ENCODE results near the gene ANO2. TPM values are rescaled to one million over a fixed set of nuclear protein-coding genes. Genes with fewer than 3 reads are reported as not detected.

ANO2 gene
- total and polyA plus RNA-seq, 2 donors (not counting 3 experiments of a cell fraction or from before 2014, with no cell fraction given), result 15.4 to 65.0 TPM

DNA sequence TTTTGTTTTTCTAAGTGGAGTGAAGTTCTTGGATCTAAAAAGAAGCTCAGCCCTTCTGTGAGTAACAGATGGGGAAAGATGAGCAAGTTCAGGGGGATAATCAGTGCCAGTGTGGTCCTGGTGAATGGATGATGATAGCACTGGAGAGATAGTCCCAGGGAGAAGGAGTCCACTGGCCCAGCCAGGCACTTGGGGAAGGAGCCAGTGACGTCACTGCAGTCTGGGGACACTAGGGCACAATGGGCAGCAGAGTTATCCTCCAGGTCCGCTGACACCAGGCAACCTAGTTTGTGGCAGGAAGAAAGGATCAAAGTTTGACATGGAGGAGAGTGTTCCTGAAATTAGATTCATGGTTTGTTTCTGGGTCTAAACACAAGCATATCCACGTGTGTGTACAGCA, 411.7 kb downstream of the ANO2 start:
- dilution Hi-C loops (cut with MboI; ENCODE audit: extremely low pct_ligation_motif_present, low sequenced_read_pairs), result no loop called here
- POLR2A ChIA-PET, result no interaction called here
- TF ChIP-seq EZH2 (IDR thresholded peaks at IDR 0.05; ENCODE audit: borderline replicate concordance, low read depth, low read length, severe bottlenecking) (no peak), MYC (IDR thresholded peaks at IDR 0.05; ENCODE audit: low read depth, low read length) (no peak), GATA2 (IDR thresholded peaks at IDR 0.05; ENCODE audit: insufficient read depth, insufficient read length, low read depth, low read length) (no peak), FOS (IDR thresholded peaks at IDR 0.05; ENCODE audit: borderline replicate concordance, insufficient read depth, low read length) (no peak), POLR2AphosphoS5 (IDR thresholded peaks at IDR 0.05; ENCODE audit: insufficient read depth, low read depth, low read length) (no peak), JUN (IDR thresholded peaks at IDR 0.05; ENCODE audit: borderline replicate concordance, insufficient read depth, insufficient read length, low read depth) (no peak)
- TF ChIP-seq, protein P1, sequence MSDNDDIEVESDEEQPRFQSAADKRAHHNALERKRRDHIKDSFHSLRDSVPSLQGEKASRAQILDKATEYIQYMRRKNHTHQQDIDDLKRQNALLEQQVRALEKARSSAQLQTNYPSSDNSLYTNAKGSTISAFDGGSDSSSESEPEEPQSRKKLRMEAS (IDR thresholded peaks at IDR 0.05; ENCODE audit: insufficient read depth, insufficient read length), result no peak

GRCh38 chr12:5525783-5526367, 419.2 kb downstream of the ANO2 start:
- dilution Hi-C loops (cut with MboI; ENCODE audit: extremely low pct_ligation_motif_present, low sequenced_read_pairs) (no loop called here), intact Hi-C loops (cut with micrococcal nuclease) (no loop called here)
- Histone ChIP-seq H3K9me3 (replicated peaks; ENCODE audit: control insufficient read depth, insufficient read depth, low read length) (no peaks in the 10 kb centered on the region), H3K79me2 (ENCODE audit: control insufficient read depth, insufficient read depth, low read length) (no peaks in the 10 kb centered on the region), H3K27ac (ENCODE audit: insufficient read depth, low read depth, low read length) (no peak overlapping the region), H3K27me3 (ENCODE audit: control insufficient read depth in 2 of 2, insufficient read depth in 2 of 2, low read length in 2 of 2) (peaks cover 2 to 8% of the 10 kb centered on the region in 2 experiments), H3K4me2 (ENCODE audit: insufficient read depth, low read length) (no peak overlapping the region), H3K9me1 (replicated peaks; ENCODE audit: control insufficient read depth, extremely low read depth, insufficient read depth, low read length) (no peaks in the 10 kb centered on the region), H3K4me3 (replicated peaks in 1 of 3; ENCODE audit: insufficient read depth in 1 of 3, low read depth in 1 of 3, low read length in 3 of 3) (no peak overlapping the region), H3K4me1 (ENCODE audit: control insufficient read depth, extremely low read depth, insufficient read depth, low read length) (no peaks in the 10 kb centered on the region), H4K20me1 (replicated peaks; ENCODE audit: control insufficient read depth, extremely low read depth, insufficient read depth, low read length) (no peaks in the 10 kb centered on the region), H3K36me3 (ENCODE audit: control insufficient read depth in 2 of 2, extremely low read depth in 1 of 2, insufficient read depth in 2 of 2, low read length in 2 of 2) (no peaks in the 10 kb centered on the region), H3K9ac (replicated peaks; ENCODE audit: extremely low read depth, insufficient read depth, low read length) (no peak overlapping the region), H2AFZ (ENCODE audit: low read depth, low read length) (no peak overlapping the region)
- no peak for DNase-seq (ENCODE audit: low read depth, low spot score)
- FAIRE-seq, result no peak
- ChIA-PET POLR2A (no interaction called here), CTCF (interaction anchor here (0.6 kb wide), 1 partner anchor 98 kb away, joined by 3 read pairs; no protein-coding TSS in a partner anchor)
- no TSS peak for BruUV-seq (replicated peaks)
- TF ChIP-seq JUN (IDR thresholded peaks at IDR 0.05; ENCODE audit: borderline replicate concordance, insufficient read depth, insufficient read length, low read depth) (no peak), POLR2AphosphoS5 (IDR thresholded peaks at IDR 0.05; ENCODE audit: insufficient read depth, low read depth, low read length) (no peak), FOS (IDR thresholded peaks at IDR 0.05; ENCODE audit: borderline replicate concordance, insufficient read depth, low read length) (no peak), GATA2 (IDR thresholded peaks at IDR 0.05; ENCODE audit: insufficient read depth, insufficient read length, low read depth, low read length) (no peak), EZH2 (IDR thresholded peaks at IDR 0.05; ENCODE audit: borderline replicate concordance, low read depth, low read length, severe bottlenecking) (no peak), MYC (IDR thresholded peaks at IDR 0.05; ENCODE audit: low read depth, low read length) (no peak), POLR2A (IDR thresholded peaks at IDR 0.05; ENCODE audit: low read depth, low read length) (no peak)
- TF ChIP-seq, protein P2, sequence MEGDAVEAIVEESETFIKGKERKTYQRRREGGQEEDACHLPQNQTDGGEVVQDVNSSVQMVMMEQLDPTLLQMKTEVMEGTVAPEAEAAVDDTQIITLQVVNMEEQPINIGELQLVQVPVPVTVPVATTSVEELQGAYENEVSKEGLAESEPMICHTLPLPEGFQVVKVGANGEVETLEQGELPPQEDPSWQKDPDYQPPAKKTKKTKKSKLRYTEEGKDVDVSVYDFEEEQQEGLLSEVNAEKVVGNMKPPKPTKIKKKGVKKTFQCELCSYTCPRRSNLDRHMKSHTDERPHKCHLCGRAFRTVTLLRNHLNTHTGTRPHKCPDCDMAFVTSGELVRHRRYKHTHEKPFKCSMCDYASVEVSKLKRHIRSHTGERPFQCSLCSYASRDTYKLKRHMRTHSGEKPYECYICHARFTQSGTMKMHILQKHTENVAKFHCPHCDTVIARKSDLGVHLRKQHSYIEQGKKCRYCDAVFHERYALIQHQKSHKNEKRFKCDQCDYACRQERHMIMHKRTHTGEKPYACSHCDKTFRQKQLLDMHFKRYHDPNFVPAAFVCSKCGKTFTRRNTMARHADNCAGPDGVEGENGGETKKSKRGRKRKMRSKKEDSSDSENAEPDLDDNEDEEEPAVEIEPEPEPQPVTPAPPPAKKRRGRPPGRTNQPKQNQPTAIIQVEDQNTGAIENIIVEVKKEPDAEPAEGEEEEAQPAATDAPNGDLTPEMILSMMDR (IDR thresholded peaks at IDR 0.05; ENCODE audit: extremely low read depth in 1 of 2, insufficient read depth in 1 of 2, low read depth in 1 of 2, low read length in 2 of 2), result no peak
- TF ChIP-seq, protein P1 (IDR thresholded peaks at IDR 0.05; ENCODE audit: insufficient read depth, insufficient read length), result no peak

More for the DNA sequence above, 411.7 kb downstream of the ANO2 start:
- FAIRE-seq (no peak), DNase-seq (ENCODE audit: low read depth, low spot score) (no peak)
- Histone ChIP-seq H3K4me3 (replicated peaks in 1 of 3; ENCODE audit: insufficient read depth in 1 of 3, low read depth in 1 of 3, low read length in 3 of 3) (no peak overlapping the region), H4K20me1 (replicated peaks; ENCODE audit: control insufficient read depth, extremely low read depth, insufficient read depth, low read length) (no peaks in the 10 kb centered on the region), H3K9me3 (replicated peaks; ENCODE audit: control insufficient read depth, insufficient read depth, low read length) (no peaks in the 10 kb centered on the region), H3K27me3 (ENCODE audit: control insufficient read depth in 2 of 2, insufficient read depth in 2 of 2, low read length in 2 of 2) (peaks cover 14 to 46% of the 10 kb centered on the region in 2 experiments), H3K27ac (ENCODE audit: insufficient read depth, low read depth, low read length) (no peak overlapping the region), H3K36me3 (ENCODE audit: control insufficient read depth in 2 of 2, extremely low read depth in 1 of 2, insufficient read depth in 2 of 2, low read length in 2 of 2) (no peaks in the 10 kb centered on the region), H3K4me1 (ENCODE audit: control insufficient read depth, extremely low read depth, insufficient read depth, low read length) (no peaks in the 10 kb centered on the region), H3K9me1 (replicated peaks; ENCODE audit: control insufficient read depth, extremely low read depth, insufficient read depth, low read length) (no peaks in the 10 kb centered on the region), H3K79me2 (ENCODE audit: control insufficient read depth, insufficient read depth, low read length) (no peaks in the 10 kb centered on the region), H2AFZ (ENCODE audit: low read depth, low read length) (no peak overlapping the region), H3K9ac (replicated peaks; ENCODE audit: extremely low read depth, insufficient read depth, low read length) (no peak overlapping the region), H3K4me2 (ENCODE audit: insufficient read depth, low read length) (no peak overlapping the region)
- CTCF ChIA-PET, result no interaction called here
- no TSS peak for BruUV-seq (replicated peaks)
- intact Hi-C loops (cut with micrococcal nuclease), result no loop called here
